Neural progenitor cell (in vitro differentiated cells): Measurements from ENCODE around the gene SATL1. TPM values are rescaled to one million over a fixed set of nuclear protein-coding genes. Genes with fewer than 3 reads are reported as not detected.
"Not testable (repeated sequence)": the region's sequence is repeated elsewhere in the genome, so short reads cannot be mapped to it uniquely, and the experiment has no call there.

ENCODE experiments used
- DNase-seq: peaks from one replicate; pipeline ENCODE4 v3.0.0-alpha.2; 2016; ENCODE audit warnings: low spot score
- H2AFZ ChIP-seq: fragments of 200-600 bp; sonication (generic); replicated peaks from 2 replicates; pipeline ENCODE4 v1.6.1; 2016; ENCODE audit warnings: antibody characterized with exemption
- H3F3A ChIP-seq: fragments of 200-600 bp; sonication (generic); 2 replicates; pipeline ENCODE4 v1.6.1; 2016; ENCODE audit warnings: antibody characterized with exemption, low read depth
- H3K27ac ChIP-seq: fragments of 200-600 bp; sonication (generic); 2 replicates; pipeline ENCODE4 v1.5.1; 2016; ENCODE audit warnings: mild to moderate bottlenecking
- H3K27me3 ChIP-seq: fragments of 200-600 bp; sonication (generic); 2 replicates; pipeline ENCODE4 v1.6.1; 2016; ENCODE audit warnings: mild to moderate bottlenecking, moderate library complexity
- H3K36me3 ChIP-seq: fragments of 200-600 bp; sonication (generic); 2 replicates; pipeline ENCODE4 v1.5.1; 2016
- H3K4me1 ChIP-seq: fragments of 200-600 bp; sonication (generic); 2 replicates; pipeline ENCODE4 v1.6.1; 2016; ENCODE audit warnings: mixed run types
- H3K4me2 ChIP-seq: fragments of 200-600 bp; sonication (generic); 2 replicates; pipeline ENCODE4 v1.6.1; 2016
- H3K4me3 ChIP-seq: fragments of 200-600 bp; sonication (generic); 2 replicates; pipeline ENCODE4 v1.5.1; 2016
- H3K79me2 ChIP-seq: fragments of 200-600 bp; sonication (generic); 2 replicates; pipeline ENCODE4 v1.6.1; 2016; ENCODE audit warnings: low read depth
- H3K9ac ChIP-seq: fragments of 200-600 bp; sonication (generic); 2 replicates; pipeline ENCODE4 v1.6.1; 2016
- H3K9me3 ChIP-seq: fragments of 200-600 bp; sonication (generic); 2 replicates; pipeline ENCODE4 v1.5.1; 2016; ENCODE audit warnings: low read depth
- H4K20me1 ChIP-seq: fragments of 200-600 bp; sonication (generic); 2 replicates; pipeline ENCODE4 v1.6.1; 2016; ENCODE audit warnings: low read depth
- H3K27ac Mint-ChIP-seq: 3 replicates; pipeline ENCODE4 v1.8.0; 2021; ENCODE audit warnings: mixed read lengths
- H3K27me3 Mint-ChIP-seq: 2 replicates; pipeline ENCODE4 v1.8.0; 2022; ENCODE audit warnings: low read depth, mild to moderate bottlenecking, inconsistent platforms, moderate library complexity, mixed read lengths; ENCODE audit not compliant: insufficient read depth
- H3K36me3 Mint-ChIP-seq: 3 replicates; pipeline ENCODE4 v1.8.0; 2021; ENCODE audit warnings: mixed read lengths
- H3K4me1 Mint-ChIP-seq: 3 replicates; pipeline ENCODE4 v1.8.0; 2021; ENCODE audit warnings: mixed read lengths
- H3K4me3 Mint-ChIP-seq: 3 replicates; pipeline ENCODE4 v1.8.0; 2021; ENCODE audit warnings: mild to moderate bottlenecking, moderate library complexity, mixed read lengths
- H3K9me3 Mint-ChIP-seq: 3 replicates; pipeline ENCODE4 v1.8.0; 2020; ENCODE audit warnings: mixed read lengths
- EZH2 ChIP-seq: fragments of 200-600 bp; sonication (generic); IDR thresholded peaks from 2 replicates; pipeline ENCODE4 v1.6.1; 2017; ENCODE audit warnings: antibody characterized with exemption, mild to moderate bottlenecking, moderate library complexity
- EZH2phosphoT487 ChIP-seq: fragments of 200-600 bp; sonication (generic); IDR thresholded peaks from 2 replicates; pipeline ENCODE4 v1.6.1; 2017; ENCODE audit warnings: antibody characterized with exemption
- total RNA-seq: library from RNA; depleted of rRNA; stranded (reverse); fragments of >200 nt; gene quantifications from 2 replicates; pipeline ENCODE4 v1.2.3, GENCODE V29; 2015; ENCODE audit warnings: low replicate concordance
- TF ChIP-seq, protein P1 (sequence below): fragments of 200-600 bp; sonication (generic); IDR thresholded peaks from 2 replicates; pipeline ENCODE4 v1.5.1; 2017; ENCODE audit warnings: antibody characterized with exemption, mild to moderate bottlenecking

Gene SATL1
- total RNA-seq, 1 donor from 2014 or later: not detected

GRCh38 chrX:85107407-85107806, 136.2 kb downstream of the SATL1 start:
- no peak overlapping the region for H3K4me2 ChIP-seq
- no peak for DNase-seq
- H3K79me2 ChIP-seq: no peaks in the 10 kb centered on the region
- H3K9me3 ChIP-seq: peaks cover 3% of the 10 kb centered on the region
- no peaks in the 10 kb centered on the region for H4K20me1 ChIP-seq
- TF ChIP-seq EZH2phosphoT487 (no peak), EZH2 (no peak)
- TF ChIP-seq, protein P1, sequence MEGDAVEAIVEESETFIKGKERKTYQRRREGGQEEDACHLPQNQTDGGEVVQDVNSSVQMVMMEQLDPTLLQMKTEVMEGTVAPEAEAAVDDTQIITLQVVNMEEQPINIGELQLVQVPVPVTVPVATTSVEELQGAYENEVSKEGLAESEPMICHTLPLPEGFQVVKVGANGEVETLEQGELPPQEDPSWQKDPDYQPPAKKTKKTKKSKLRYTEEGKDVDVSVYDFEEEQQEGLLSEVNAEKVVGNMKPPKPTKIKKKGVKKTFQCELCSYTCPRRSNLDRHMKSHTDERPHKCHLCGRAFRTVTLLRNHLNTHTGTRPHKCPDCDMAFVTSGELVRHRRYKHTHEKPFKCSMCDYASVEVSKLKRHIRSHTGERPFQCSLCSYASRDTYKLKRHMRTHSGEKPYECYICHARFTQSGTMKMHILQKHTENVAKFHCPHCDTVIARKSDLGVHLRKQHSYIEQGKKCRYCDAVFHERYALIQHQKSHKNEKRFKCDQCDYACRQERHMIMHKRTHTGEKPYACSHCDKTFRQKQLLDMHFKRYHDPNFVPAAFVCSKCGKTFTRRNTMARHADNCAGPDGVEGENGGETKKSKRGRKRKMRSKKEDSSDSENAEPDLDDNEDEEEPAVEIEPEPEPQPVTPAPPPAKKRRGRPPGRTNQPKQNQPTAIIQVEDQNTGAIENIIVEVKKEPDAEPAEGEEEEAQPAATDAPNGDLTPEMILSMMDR: no peak
- H3K27ac ChIP-seq: no peak overlapping the region
- Mint-ChIP-seq H3K27me3 (peaks cover 7% of the 10 kb centered on the region), H3K4me3 (no peak overlapping the region), H3K4me1 (no peaks in the 10 kb centered on the region), H3K27ac (no peak overlapping the region), H3K36me3 (no peaks in the 10 kb centered on the region), H3K9me3 (no peaks in the 10 kb centered on the region)
- H3F3A ChIP-seq: no peaks in the 10 kb centered on the region
- H3K27me3 ChIP-seq: no peaks in the 10 kb centered on the region
- H3K4me3 ChIP-seq: no peak overlapping the region
- no peaks in the 10 kb centered on the region for H3K36me3 ChIP-seq
- no peaks in the 10 kb centered on the region for H3K4me1 ChIP-seq
- H3K9ac ChIP-seq: no peak overlapping the region
- H2AFZ ChIP-seq: no peak overlapping the region

DNA sequence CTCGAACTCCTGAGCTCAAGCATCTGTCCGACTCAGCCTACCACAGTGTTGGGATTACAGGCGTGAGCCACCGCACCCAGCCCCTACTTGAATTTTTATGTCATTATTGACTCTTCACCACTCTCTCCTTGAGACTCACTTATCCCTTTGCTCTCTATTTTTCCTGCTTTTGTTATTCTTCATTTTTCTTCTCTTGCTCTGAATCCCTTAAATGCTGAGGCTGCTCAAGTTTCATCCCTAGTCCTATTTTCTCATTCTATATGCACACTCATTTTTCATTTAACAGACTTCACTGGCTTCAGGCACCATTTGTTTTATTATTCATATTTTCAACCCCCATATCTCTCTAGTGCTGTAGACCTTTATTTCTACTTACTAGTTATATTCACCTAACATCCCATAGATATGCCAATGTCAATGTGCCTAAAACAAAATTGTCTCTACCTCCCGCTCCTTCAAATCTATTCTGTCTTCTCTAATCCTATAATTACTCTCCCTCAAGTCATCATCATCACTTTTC, 154.2 kb downstream of the SATL1 start:
- H3K9me3 ChIP-seq: no peaks in the 10 kb centered on the region
- DNase-seq: no peak
- H3K4me2 ChIP-seq: no peak overlapping the region
- no peaks in the 10 kb centered on the region for H3K4me1 ChIP-seq
- no peak overlapping the region for H3K4me3 ChIP-seq
- no peaks in the 10 kb centered on the region for H3K36me3 ChIP-seq
- H4K20me1 ChIP-seq: no peaks in the 10 kb centered on the region
- Mint-ChIP-seq H3K4me1 (no peaks in the 10 kb centered on the region), H3K36me3 (peaks cover 5% of the 10 kb centered on the region), H3K27ac (no peak overlapping the region), H3K27me3 (peaks cover 2% of the 10 kb centered on the region), H3K9me3 (peaks cover 6% of the 10 kb centered on the region), H3K4me3 (no peak overlapping the region)
- no peak overlapping the region for H2AFZ ChIP-seq
- no peak overlapping the region for H3K9ac ChIP-seq
- TF ChIP-seq, protein P1: no peak
- TF ChIP-seq EZH2phosphoT487 (no peak), EZH2 (no peak)
- H3K27ac ChIP-seq: no peak overlapping the region
- no peaks in the 10 kb centered on the region for H3K27me3 ChIP-seq
- no peaks in the 10 kb centered on the region for H3K79me2 ChIP-seq
- H3F3A ChIP-seq: no peaks in the 10 kb centered on the region

DNA sequence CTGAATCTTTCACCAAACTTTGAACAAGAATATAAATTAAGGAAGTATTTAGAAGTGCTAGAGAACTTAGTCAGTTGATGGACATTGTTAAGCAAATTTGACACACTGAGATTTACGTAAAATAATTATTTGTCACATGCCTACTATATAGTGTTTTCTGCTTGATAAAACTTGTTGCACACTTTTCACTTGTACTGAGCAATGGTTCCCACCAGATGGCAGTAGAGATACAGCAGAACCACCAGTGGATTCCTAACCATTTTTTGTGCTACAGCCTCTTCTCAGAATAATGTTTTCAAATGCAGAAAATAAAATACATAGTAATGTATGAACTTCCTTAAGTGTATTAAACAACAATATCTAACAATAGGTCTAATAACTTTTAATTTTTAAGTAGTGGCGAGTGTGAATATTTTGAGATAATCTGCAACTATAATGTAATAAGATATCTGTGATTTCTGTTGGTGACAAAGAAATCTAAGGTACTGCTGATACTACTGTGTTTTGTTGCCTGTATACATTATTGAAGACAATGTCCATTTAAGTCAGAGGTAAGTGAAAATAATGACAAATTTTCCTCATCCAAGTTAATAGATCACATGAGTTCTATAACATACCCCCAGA, 158.7 kb downstream of the SATL1 start:
- Histone ChIP-seq H3K9me3 (peaks cover 4% of the 10 kb centered on the region), H3K27me3 (no peaks in the 10 kb centered on the region), H4K20me1 (no peaks in the 10 kb centered on the region), H3K4me3 (no peak overlapping the region), H3K4me2 (no peak overlapping the region), H3K79me2 (no peaks in the 10 kb centered on the region), H3K4me1 (no peaks in the 10 kb centered on the region), H3K27ac (no peak overlapping the region), H2AFZ (no peak overlapping the region), H3K9ac (no peak overlapping the region), H3F3A (no peaks in the 10 kb centered on the region), H3K36me3 (no peaks in the 10 kb centered on the region)
- no peaks in the 10 kb centered on the region for H3K4me1 Mint-ChIP-seq
- H3K27me3 Mint-ChIP-seq: peaks cover 2% of the 10 kb centered on the region
- peaks cover 9% of the 10 kb centered on the region for H3K9me3 Mint-ChIP-seq
- TF ChIP-seq, protein P1: peak; percentile 78
- TF ChIP-seq EZH2phosphoT487: no peak
- H3K4me3 Mint-ChIP-seq: no peak overlapping the region
- DNase-seq: peak; percentile 17
- H3K36me3 Mint-ChIP-seq: peaks cover 8% of the 10 kb centered on the region
- no peak overlapping the region for H3K27ac Mint-ChIP-seq

GRCh38 chrX:85077247-85077646, 166.3 kb downstream of the SATL1 start:
- H3K27ac ChIP-seq, H3K9me3 ChIP-seq, H3K9me3 Mint-ChIP-seq, H3K4me3 ChIP-seq, H3K79me2 ChIP-seq, H2AFZ ChIP-seq, H3K4me3 Mint-ChIP-seq, H3K27ac Mint-ChIP-seq, H3K4me1 ChIP-seq, H3K27me3 ChIP-seq, H3F3A ChIP-seq, H3K4me1 Mint-ChIP-seq, H3K36me3 Mint-ChIP-seq, H3K27me3 Mint-ChIP-seq, H3K9ac ChIP-seq, H3K36me3 ChIP-seq, H4K20me1 ChIP-seq, DNase-seq, H3K4me2 ChIP-seq: not testable (repeated sequence)
